GM03348 (cell line): ENCODE measurements around the gene ANAPC1.
"Not testable (repeated sequence)": the region's sequence is repeated elsewhere in the genome, so short reads cannot be mapped to it uniquely, and the experiment has no call there.

Experiments
- DNase-seq: peaks from one replicate; pipeline ENCODE4 v3.0.0; 2012; ENCODE audit warnings: low spot score

ANAPC1 gene

DNA sequence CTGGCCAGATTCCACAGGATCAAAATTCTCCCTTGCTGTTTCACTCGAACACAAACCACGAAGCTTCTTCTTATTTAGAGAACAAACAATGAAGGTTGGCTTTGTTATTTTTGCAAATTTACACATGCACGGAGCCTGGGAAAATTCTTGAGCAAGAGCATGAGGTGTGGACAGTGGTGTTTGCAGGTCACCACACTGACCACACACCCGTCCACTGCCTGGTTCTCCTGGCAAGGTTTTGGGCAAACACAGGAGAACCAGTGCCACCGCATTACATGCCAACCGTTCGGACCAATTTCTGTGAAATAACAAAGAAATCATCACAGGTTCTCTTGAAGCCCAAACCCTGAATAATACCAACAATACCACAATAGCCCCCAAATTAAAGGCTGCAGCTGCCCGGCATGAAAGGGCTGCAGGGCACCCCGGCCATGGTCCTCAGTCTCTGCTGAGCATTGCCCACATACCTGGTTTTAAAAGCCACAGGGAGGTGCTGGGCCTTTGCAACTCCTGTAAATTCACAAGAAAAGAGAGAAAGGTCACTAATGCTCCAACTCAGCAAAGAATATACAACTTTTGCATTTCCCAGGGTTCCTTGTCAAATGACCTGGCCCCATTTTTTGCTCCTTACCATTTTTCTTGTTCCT lies 154.1 kb downstream of the ANAPC1 start:
- not testable (repeated sequence) for DNase-seq

DNA sequence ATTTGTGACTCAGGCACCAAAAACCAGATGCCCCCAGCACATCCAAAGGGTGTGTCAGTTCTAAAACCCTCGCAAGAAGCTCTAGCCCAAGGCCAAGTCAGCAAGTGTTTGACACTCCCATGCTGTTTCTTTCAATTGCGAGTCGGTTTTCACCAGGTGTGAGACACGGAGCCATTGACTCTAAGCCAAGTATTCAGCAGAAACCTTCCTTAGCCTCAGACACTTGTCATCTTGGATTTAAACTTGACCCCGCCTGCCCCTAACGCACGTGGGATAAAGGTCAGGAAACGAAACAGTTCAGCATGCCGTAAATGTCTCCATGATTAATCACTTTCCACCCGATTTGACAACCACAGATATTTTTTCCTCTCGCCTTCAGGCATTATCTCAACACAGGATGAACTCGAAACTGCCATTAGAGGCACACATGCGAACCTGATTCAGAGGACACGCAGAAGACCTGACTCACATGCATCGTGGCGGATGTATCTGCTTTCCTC lies 156.3 kb downstream of the ANAPC1 start:
- DNase-seq, result not testable (repeated sequence)

DNA sequence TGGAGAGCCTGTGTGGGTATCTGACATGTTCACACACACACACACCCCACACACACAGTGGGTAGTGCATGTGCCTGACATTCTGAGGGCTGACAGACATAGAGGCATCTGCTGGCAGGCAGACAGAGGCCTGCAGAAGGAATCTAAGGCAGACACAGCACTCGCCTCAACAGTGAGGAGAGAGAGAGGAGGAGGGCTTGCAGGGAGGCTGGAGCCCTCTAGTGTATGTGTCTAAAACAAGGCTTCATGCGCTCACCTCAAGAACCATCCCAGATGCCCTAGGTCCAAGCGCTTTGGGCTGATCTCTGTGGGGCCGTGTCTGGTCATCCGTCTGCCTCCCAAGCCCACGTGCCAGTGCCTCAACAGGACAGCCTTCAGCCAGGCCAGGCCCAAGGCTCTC lies 158.3 kb downstream of the ANAPC1 start:
- not testable (repeated sequence) for DNase-seq

GRCh38 chr2:111719610-111720009 lies 164.4 kb downstream of the ANAPC1 start:
- not testable (repeated sequence) for DNase-seq
